ENCODE data around the gene CHSY1. TPM values are rescaled to one million over a fixed set of nuclear protein-coding genes. Genes with fewer than 3 reads are reported as not detected.

The CHSY1 gene
- total RNA-seq, 4 donors from 2014 or later: 16.9 to 85.3 (median 39.4) TPM

DNA sequence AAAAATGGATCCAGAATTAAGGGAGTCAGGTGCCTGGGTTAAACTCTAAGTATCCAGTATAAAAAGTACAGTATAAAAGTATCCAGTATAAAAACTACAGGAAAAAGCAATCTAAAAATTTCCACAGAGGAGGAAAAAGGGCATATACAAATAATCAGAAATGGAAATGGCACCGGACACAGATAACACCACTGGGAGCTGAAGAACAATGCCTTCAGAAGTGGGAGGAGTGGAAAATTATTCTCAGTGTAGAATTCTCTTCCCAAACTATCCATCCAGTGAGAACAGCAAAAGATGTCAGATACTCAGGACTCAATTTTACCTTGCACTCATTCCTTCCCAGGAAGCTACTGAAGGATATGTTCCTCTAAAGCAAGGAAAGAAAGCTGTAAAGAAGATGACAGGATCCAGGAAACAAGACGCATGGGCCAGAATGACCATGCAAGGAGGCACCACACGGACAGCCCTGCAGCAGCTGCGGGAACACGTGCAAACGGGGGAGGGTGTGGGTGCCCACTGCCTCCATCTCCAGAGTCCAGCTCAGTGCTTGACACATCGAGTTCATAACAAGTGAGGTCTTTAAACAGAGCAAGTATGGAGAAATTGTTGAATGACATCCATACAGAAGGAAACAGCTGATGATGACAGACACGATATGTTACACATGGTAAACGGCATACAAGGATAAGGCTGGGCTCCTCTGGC, 68.5 kb downstream of the CHSY1 start:
- DNase-seq (ENCODE audit: low spot score) (no peak), ATAC-seq (ENCODE audit: low FRiP score) (no peak)
- no peak for TF ChIP-seq CTCF (IDR thresholded peaks at IDR 0.05)

DNA sequence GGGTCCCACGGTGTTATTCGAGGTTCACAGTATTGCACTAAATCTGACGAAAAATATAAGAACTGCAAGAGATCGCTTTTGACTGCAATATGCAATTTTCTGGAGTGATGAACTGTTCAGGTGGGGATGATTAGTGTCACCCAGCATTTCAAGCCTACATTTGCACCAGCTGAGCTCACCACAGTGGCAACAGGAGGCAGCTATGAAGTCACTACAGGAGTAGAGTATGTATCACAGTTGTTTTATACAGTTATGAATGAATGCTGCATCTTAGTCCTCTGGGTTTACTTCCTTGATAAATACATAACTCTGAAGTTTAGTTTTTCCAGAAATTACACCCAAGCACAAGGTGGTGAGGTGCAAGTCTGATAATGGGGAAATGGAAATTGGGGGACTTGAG, 69.6 kb downstream of the CHSY1 start:
- ATAC-seq (ENCODE audit: low FRiP score) (no peak), DNase-seq (ENCODE audit: low spot score) (no peak)
- TF ChIP-seq CTCF (IDR thresholded peaks at IDR 0.05): no peak

DNA sequence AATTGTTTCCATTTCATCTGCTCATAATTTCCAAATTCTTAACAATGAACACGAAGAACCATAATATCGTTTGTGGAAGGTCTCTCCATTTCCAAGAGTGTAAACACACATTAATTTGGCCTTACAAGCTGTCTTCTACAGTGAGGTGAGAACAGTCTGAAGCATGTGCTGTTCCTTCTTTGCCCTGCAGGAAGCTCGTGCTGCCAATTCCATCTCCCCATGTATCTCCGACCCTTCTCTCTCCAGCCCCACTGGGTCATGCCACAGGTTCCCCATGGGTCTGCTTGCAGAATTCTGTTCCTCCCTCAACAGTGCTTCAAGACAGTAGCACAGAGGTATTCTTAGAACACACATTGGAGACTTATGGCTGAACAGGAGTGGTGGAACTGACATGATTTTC, 70.5 kb downstream of the CHSY1 start:
- no peak for TF ChIP-seq CTCF (IDR thresholded peaks at IDR 0.05)
- no peak for DNase-seq (ENCODE audit: low spot score)
- no peak for ATAC-seq (ENCODE audit: low FRiP score)

DNA sequence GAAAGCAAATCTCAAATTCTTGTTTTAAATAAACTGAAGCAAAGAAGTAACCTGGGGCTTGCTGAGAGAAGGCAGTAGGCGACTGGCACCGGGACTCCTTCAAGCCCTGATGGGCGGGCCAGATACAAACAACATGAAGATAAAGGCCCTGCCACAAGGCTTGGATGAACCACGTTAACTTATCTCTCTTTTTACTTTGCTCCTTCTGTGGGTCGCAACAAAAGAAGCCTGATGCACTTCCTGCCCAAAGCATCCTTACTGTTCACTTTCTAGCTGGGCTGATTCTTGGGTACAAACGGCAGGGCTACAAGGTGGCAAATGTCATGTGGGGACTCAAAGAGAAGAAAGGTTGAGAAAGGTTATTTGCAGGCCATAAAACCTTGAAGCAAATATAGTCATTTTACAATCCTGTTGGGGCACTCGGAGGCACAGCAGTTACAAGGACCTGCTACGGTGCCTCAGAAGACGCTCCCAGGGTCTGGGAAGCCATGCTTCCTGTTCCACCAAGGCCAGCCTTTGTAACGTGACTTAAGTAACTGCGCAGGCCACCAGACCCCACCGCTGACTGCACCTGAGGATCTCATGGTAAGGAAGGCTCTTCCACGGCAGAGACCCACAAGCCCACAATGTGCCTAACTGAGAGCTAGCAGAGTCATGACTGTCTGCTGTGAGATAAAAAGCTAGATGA, 71.1 kb downstream of the CHSY1 start:
- DNase-seq (ENCODE audit: low spot score) (no peak), ATAC-seq (ENCODE audit: low FRiP score) (no peak)
- TF ChIP-seq CTCF (IDR thresholded peaks at IDR 0.05): no peak

- DNase-seq (ENCODE audit: low spot score) (no peak), ATAC-seq (ENCODE audit: low FRiP score) (no peak)
These were observed 72.3 kb downstream of the CHSY1 start for GRCh38 chr15:101179341-101180153.

GRCh38 chr15:101178931-101179330, 72.9 kb downstream of the CHSY1 start:
- no peak for DNase-seq (ENCODE audit: low spot score)
- no peak for ATAC-seq (ENCODE audit: low FRiP score)
- TF ChIP-seq CTCF (IDR thresholded peaks at IDR 0.05): no peak

More at GRCh38 chr15:101179341-101180153, 72.3 kb downstream of the CHSY1 start:
- no peak for TF ChIP-seq CTCF (IDR thresholded peaks at IDR 0.05)

All from omental fat pad (tissue), 4 donors.